OCI-LY7 (cell line): ENCODE results near the gene TLX2. TPM values are rescaled to one million over a fixed set of nuclear protein-coding genes. Genes with fewer than 3 reads are reported as not detected.
A peak's percentile ranks its signal among the peaks of the same experiment; 100 is the strongest.

Source experiments
- BruUV-seq: library from RNA; stranded (reverse); fragments of 400-500 nt; replicated peaks from 2 replicates; lab custom pipeline; 2021; lab: Mats Ljungman, UMichigan
- CTCF ChIA-PET: fragments of 300-600 bp; sonication (Branson Sonifier 250); formaldehyde crosslinking; loops from one replicate; lab custom pipeline; 2022; ENCODE audit warnings: antibody characterized with exemption; ENCODE audit not compliant: unreplicated experiment; lab: Charles Lee
- POLR2A ChIA-PET: fragments of 300-600 bp; sonication (Branson Sonifier 250); formaldehyde crosslinking; loops from one replicate; lab custom pipeline; 2022; ENCODE audit warnings: antibody characterized with exemption; lab: Charles Lee
- DNase-seq: peaks from one replicate; pipeline ENCODE4 v3.0.0-alpha.2; 2015; ENCODE audit warnings: low spot score
- H2AFZ ChIP-seq: fragments of 200-600 bp; sonication (generic), shearing (Covaris generic); 2 replicates; pipeline ENCODE4 v1.6.1; 2014; ENCODE audit warnings: mild to moderate bottlenecking, antibody characterized with exemption, low read length, moderate library complexity
- H3K27ac ChIP-seq: fragments of 200-600 bp; sonication (generic); 2 replicates; pipeline ENCODE4 v1.5.1; 2014; ENCODE audit warnings: mixed run types, low read depth, mild to moderate bottlenecking, moderate library complexity, low read length, inconsistent platforms; ENCODE audit not compliant: poor library complexity, severe bottlenecking
- H3K36me3 ChIP-seq: fragments of 200-600 bp; sonication (generic); 2 replicates; pipeline ENCODE4 v1.6.1; 2014; ENCODE audit warnings: mild to moderate bottlenecking, antibody characterized with exemption, low read length, moderate library complexity, mixed read lengths; ENCODE audit not compliant: insufficient read depth
- H3K4me1 ChIP-seq: fragments of 200-600 bp; sonication (generic); 2 replicates; pipeline ENCODE4 v1.5.1; 2014; ENCODE audit warnings: mild to moderate bottlenecking, low read length; ENCODE audit not compliant: insufficient read depth, poor library complexity, severe bottlenecking
- H3K4me2 ChIP-seq: fragments of 200-600 bp; sonication (generic); 2 replicates; pipeline ENCODE4 v1.6.1; 2014; ENCODE audit warnings: mild to moderate bottlenecking, low read length
- H3K4me3 ChIP-seq: fragments of 200-600 bp; sonication (generic); 2 replicates; pipeline ENCODE4 v1.5.1; 2014; ENCODE audit warnings: mild to moderate bottlenecking, low read depth, low read length; ENCODE audit not compliant: poor library complexity, severe bottlenecking
- H3K79me2 ChIP-seq: fragments of 200-600 bp; sonication (generic); 2 replicates; pipeline ENCODE4 v1.6.1; 2016; ENCODE audit warnings: low read depth, mild to moderate bottlenecking, low read length, moderate library complexity, mixed read lengths; ENCODE audit not compliant: insufficient read depth
- H3K9me2 ChIP-seq: fragments of 200-600 bp; sonication (generic); 2 replicates; pipeline ENCODE4 v1.6.1; 2016; ENCODE audit warnings: mild to moderate bottlenecking, low read length, mixed read lengths; ENCODE audit not compliant: insufficient read depth
- H3K9me3 ChIP-seq: fragments of 200-600 bp; sonication (generic); 2 replicates; pipeline ENCODE4 v1.6.1; 2014; ENCODE audit warnings: mild to moderate bottlenecking, mixed run types, low read length, mixed read lengths
- H4K20me1 ChIP-seq: fragments of 200-600 bp; sonication (generic); 2 replicates; pipeline ENCODE4 v1.6.1; 2014; ENCODE audit warnings: mild to moderate bottlenecking, antibody characterized with exemption, low read length, moderate library complexity, mixed read lengths; ENCODE audit not compliant: insufficient read depth
- EZH2phosphoT487 ChIP-seq: fragments of 200-600 bp; sonication (generic); IDR thresholded peaks from 2 replicates; pipeline ENCODE4 v1.6.1; 2018; ENCODE audit warnings: low read depth, borderline replicate concordance, mild to moderate bottlenecking, mixed run types, antibody characterized with exemption, low read length, moderate library complexity, mixed read lengths
- intact Hi-C: fragments of 100-400 bp; cut with micrococcal nuclease; formaldehyde crosslinking; loops from one replicate; pipeline ENCODE4 v1.10.0; 2022; ENCODE audit not compliant: unreplicated experiment
- total RNA-seq, 2 experiments: library from RNA; depleted of rRNA in 1 of 2; stranded (reverse); fragments of >200 nt in 1 of 2; shearing (Covaris generic) in 1 of 2; gene quantifications; 2 replicates each; pipeline ENCODE4 v1.2.3, GENCODE V29; 2014 to 2022
- TF ChIP-seq, protein P1 (sequence below): fragments of 200-600 bp; sonication (generic); conservative IDR thresholded peaks from 2 replicates; pipeline ENCODE4 v1.5.1; 2014; ENCODE audit warnings: mild to moderate bottlenecking, antibody characterized with exemption, low read length, moderate library complexity, mixed read lengths

TLX2 gene
- total RNA-seq, 2 experiments from 2014 or later: not detected

- TF ChIP-seq, protein P1, sequence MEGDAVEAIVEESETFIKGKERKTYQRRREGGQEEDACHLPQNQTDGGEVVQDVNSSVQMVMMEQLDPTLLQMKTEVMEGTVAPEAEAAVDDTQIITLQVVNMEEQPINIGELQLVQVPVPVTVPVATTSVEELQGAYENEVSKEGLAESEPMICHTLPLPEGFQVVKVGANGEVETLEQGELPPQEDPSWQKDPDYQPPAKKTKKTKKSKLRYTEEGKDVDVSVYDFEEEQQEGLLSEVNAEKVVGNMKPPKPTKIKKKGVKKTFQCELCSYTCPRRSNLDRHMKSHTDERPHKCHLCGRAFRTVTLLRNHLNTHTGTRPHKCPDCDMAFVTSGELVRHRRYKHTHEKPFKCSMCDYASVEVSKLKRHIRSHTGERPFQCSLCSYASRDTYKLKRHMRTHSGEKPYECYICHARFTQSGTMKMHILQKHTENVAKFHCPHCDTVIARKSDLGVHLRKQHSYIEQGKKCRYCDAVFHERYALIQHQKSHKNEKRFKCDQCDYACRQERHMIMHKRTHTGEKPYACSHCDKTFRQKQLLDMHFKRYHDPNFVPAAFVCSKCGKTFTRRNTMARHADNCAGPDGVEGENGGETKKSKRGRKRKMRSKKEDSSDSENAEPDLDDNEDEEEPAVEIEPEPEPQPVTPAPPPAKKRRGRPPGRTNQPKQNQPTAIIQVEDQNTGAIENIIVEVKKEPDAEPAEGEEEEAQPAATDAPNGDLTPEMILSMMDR: no peak
- TF ChIP-seq EZH2phosphoT487: no peak
- Histone ChIP-seq H3K9me3 (no peaks in the 10 kb centered on the region), H3K4me3 (no peak overlapping the region), H3K27ac (no peak overlapping the region), H2AFZ (no peak overlapping the region), H3K4me2 (no peak overlapping the region), H3K9me2 (no peaks in the 10 kb centered on the region), H3K36me3 (no peaks in the 10 kb centered on the region), H4K20me1 (no peaks in the 10 kb centered on the region), H3K79me2 (no peaks in the 10 kb centered on the region), H3K4me1 (peaks cover 13% of the 10 kb centered on the region)
- no TSS peak for BruUV-seq
- DNase-seq: no peak
- CTCF ChIA-PET: interaction anchor here (0.5 kb wide), 1 partner anchor 78 kb away, joined by 5 read pairs; no protein-coding TSS in a partner anchor
- POLR2A ChIA-PET: interaction anchor here (0.6 kb wide), 1 partner anchor 10 kb away, joined by 3 read pairs; no protein-coding TSS in a partner anchor
- intact Hi-C loops: no loop called here
Measured at GRCh38 chr2:74551942-74552913, 38.0 kb downstream of the TLX2 start.

DNA sequence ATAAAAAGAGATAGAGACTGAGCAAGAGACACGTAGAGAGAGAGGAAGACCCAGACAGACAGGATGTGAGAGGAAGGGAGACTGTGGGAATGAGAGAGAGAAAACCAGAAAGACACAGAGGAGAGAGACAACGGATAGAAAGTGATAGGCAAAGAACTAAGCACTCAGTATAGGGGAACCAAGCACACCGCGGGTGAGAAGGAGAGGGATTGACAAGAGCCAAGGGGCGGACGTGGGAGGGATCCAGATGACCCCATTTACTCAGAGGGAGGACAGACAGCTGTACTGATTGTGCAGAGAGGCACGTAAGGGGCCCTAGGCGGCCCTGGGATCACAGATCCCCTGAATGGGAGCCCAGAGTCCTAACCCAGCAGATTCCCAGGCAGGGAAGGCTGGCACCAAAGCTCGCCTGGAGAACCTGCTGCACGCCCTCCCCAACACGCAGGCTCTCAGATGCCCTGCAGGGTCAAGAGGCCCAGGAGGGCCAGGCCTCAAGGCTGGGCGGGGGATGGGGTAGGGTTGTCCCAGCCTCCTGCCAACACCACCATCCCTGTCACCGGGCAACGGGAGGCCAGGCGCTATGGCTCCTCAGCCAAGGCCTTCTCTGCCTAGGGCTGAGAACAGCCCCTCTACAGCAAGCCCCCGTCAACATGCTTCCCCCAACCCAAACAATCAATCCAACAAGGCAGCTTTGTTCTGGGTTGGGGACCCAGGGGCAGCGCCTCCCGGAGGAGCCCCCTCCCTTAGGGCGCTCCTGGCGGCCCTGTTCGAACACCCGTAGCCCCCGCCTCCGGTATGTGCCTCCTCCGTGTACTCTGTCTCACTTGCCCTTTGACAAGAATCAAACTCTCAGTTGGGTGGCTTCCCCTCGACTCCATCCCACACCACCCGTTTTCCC lies 38.9 kb downstream of the TLX2 start:
- no peak for TF ChIP-seq EZH2phosphoT487
- TF ChIP-seq, protein P1: no peak

More for the DNA sequence above, 38.9 kb downstream of the TLX2 start:
- no TSS peak for BruUV-seq
- Histone ChIP-seq H3K79me2 (no peaks in the 10 kb centered on the region), H3K9me3 (no peaks in the 10 kb centered on the region), H3K27ac (no peak overlapping the region), H3K4me2 (peak overlapping the region; percentile 80), H3K4me3 (peak overlapping the region; percentile 94), H3K9me2 (no peaks in the 10 kb centered on the region), H4K20me1 (no peaks in the 10 kb centered on the region), H2AFZ (peak overlapping the region; percentile 95), H3K36me3 (no peaks in the 10 kb centered on the region), H3K4me1 (peaks cover 13% of the 10 kb centered on the region)
- DNase-seq: no peak
- CTCF ChIA-PET: no interaction called here
- intact Hi-C loops: no loop called here
- POLR2A ChIA-PET: no interaction called here
